SKM-1 treated with dmso at 0.1 percent for 144 hours (cell line): ENCODE measurements around the gene MANF.

Experiments used
- DNase-seq: peaks from one replicate; lab custom pipeline; 2025; ENCODE audit not compliant: unreplicated experiment; lab: John Stamatoyannopoulos, UW

The MANF gene

GRCh38 chr3:51389423-51390183 lies 4.5 kb downstream of the MANF start:
- DNase-seq, result peak; percentile 29

- no peak for DNase-seq
Measured at GRCh38 chr3:51390246-51391074, 5.4 kb downstream of the MANF start.

DNA sequence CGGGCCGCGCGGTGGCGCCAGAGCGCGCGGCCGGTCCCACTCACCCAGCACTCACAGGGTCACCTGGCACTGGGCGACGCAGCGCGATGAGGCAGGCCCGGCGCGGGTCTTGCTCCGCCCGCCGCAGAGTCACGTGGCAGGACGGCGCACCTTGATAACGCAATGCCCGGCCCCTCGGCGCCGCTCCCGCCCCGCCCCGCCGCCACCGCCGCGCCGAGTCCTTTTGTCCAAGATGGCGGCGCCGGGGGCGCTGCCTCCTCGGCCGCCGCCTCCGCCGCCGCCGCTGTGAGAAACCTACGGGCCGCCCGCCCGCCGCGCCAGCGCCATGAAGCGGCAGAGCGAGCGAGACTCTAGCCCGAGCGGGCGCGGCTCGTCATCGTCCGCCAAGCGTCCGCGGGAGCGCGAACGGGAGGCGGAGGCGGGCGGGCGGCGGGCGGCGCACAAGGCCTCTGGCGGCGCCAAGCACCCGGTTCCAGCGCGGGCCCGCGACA lies 6.0 kb downstream of the MANF start, which contains the start of gene RBM15B:
Gene RBM15B (plus strand): TSS at position 211 of the 491 bp plus-strand sequence. CDS start 115 bp downstream, at position 326.
- DNase-seq, result peak; percentile 91

DNA sequence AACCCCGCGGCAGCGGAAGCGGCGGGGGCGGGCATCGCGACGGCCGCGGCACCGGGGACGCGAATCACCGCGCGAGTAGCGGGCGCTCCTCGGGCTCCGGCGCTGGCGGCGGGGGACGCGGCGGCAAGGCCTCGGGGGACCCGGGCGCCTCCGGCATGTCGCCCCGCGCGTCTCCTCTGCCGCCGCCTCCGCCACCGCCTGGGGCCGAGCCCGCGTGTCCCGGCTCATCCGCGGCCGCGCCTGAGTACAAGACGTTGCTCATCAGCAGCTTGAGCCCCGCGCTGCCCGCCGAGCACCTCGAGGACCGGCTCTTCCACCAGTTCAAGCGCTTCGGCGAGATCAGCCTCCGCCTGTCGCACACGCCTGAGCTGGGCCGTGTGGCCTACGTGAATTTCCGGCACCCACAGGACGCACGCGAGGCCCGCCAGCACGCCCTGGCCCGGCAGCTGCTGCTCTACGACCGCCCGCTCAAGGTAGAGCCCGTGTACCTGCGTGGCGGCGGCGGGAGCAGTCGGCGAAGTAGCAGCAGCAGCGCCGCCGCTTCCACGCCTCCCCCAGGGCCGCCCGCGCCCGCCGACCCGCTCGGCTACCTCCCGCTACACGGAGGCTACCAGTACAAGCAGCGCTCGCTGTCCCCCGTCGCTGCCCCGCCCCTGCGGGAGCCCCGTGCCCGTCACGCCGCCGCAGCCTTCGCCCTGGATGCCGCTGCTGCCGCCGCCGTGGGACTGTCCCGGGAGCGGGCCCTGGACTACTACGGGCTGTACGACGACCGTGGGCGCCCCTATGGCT lies 6.7 kb downstream of the MANF start:
- DNase-seq, result no peak

DNA sequence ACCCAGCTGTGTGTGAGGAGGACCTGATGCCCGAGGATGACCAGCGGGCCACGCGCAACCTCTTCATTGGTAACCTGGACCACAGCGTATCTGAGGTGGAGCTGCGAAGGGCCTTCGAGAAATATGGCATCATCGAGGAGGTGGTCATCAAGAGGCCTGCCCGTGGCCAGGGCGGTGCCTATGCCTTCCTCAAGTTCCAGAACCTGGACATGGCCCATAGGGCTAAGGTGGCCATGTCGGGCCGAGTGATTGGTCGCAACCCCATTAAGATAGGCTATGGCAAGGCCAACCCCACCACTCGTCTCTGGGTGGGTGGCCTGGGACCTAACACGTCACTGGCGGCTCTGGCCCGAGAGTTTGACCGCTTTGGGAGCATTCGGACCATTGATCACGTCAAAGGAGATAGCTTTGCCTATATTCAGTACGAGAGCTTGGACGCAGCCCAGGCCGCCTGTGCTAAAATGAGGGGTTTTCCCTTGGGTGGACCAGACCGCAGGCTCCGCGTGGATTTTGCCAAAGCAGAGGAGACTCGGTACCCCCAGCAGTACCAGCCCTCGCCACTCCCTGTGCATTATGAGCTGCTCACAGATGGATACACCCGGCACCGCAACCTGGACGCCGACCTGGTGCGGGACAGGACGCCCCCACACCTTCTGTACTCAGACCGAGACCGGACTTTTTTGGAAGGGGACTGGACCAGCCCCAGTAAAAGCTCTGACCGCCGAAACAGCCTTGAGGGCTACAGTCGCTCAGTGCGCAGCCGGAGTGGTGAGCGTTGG lies 7.5 kb downstream of the MANF start:
- DNase-seq, result no peak

DNA sequence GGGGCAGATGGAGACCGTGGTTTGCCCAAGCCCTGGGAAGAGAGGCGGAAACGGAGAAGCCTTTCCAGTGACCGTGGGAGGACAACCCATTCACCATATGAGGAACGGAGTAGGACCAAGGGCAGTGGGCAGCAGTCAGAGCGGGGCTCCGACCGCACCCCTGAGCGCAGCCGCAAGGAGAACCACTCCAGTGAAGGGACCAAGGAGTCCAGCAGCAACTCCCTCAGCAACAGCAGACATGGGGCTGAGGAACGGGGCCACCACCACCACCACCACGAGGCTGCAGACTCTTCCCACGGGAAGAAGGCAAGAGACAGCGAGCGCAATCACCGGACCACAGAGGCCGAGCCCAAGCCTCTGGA lies 8.0 kb downstream of the MANF start:
- no peak for DNase-seq

DNA sequence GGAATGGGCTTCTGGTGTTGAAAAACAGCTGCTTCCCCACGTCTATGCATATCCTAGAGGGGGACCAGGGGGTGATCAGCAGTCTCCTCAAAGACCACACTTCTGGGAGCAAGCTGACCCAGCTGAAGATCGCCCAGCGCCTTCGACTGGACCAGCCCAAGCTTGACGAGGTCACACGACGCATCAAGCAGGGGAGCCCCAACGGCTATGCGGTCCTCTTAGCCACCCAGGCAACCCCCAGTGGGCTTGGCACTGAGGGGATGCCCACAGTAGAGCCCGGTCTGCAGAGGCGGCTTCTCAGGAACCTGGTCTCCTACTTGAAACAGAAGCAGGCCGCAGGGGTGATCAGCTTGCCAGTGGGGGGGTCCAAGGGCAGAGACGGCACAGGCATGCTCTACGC lies 8.5 kb downstream of the MANF start:
- no peak for DNase-seq

- DNase-seq, result no peak
Measured at GRCh38 chr3:51394541-51394940, 9.4 kb downstream of the MANF start.

DNA sequence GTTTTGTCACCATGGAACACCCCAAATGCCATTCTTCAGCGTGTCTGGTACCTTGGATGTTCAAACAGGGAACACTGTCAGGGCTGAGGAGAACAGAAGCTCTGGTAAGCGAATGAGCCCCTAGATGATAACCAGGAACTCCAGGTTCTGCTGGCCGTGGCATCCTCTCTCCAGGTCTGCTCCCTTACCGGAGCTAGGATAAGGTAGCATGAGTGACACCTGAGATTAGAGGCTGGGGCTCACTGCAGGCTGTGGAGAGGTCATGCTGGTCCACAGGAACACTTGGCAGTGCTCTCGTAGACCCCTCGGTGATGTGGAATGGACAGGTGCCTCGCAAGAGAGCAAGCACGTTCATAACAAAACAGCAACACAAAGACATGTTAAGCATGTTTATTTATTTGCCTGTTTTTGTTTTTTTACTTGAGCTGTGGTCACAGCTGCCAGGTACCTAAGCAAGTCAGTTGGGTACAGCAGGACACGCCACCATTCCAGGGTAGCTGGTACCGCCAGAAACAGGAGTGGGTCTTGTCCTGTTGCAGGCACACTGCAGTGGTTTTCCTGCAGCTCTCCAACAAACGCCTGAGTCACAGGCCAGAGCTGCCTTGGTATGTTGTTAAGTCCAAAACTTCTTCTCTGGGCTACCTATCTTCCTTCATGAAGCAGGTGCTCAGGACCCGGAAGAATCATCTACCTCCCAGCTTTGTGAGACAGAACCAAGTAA lies 10.6 kb downstream of the MANF start:
- DNase-seq, result no peak

- DNase-seq, result no peak
Measured at GRCh38 chr3:51396401-51396800, 11.3 kb downstream of the MANF start.

- no peak for DNase-seq
Measured at GRCh38 chr3:51397392-51397791, 12.3 kb downstream of the MANF start.

- DNase-seq, result no peak
Measured at GRCh38 chr3:51398595-51399310, 13.7 kb downstream of the MANF start.

- DNase-seq, result no peak
Measured at GRCh38 chr3:51400166-51400565, 15.1 kb downstream of the MANF start.

- DNase-seq, result peak; percentile 35
Measured at GRCh38 chr3:51401735-51402134, 16.6 kb downstream of the MANF start.

- no peak for DNase-seq
Measured at GRCh38 chr3:51403675-51404074, 18.6 kb downstream of the MANF start.

DNA sequence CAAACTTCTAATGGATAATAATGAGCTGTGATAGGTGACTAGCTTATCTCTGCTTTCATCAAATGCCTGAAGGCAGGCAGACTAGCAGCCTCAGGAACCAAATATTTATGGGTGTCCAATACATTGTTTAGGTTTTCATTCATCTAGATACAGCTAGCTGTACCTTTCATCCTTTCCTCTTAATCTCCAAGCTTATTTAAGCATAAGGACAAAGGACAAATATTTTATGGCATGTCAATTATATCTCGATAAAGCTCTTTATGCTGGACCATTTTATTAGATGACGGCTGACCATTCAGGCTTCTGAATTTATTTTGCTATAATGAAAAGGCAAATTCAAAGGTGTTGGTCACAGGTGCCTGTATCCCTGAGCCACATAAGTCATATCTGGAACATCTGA lies 22.9 kb downstream of the MANF start:
- DNase-seq, result no peak

- no peak for DNase-seq
Measured at GRCh38 chr3:51408813-51409212, 23.7 kb downstream of the MANF start.

DNA sequence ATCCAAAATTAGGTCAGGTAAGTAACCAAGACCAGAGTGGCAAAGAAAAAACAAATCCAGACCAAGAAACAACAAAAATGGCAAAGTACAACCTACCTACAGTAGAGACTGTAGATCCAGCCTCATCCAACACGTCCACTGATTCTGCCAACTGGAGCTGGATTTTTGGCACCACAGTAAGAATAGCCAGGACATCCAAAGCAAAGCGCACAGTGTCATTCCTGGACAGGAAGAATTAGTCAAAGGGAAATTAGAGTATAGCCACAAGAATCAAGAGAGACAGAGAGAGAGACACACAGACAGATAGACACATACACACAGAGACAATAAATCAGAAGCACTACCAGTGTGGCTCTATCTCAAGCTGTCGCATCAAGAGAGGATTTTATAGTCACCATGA lies 37.1 kb downstream of the MANF start:
- no peak for DNase-seq

DNA sequence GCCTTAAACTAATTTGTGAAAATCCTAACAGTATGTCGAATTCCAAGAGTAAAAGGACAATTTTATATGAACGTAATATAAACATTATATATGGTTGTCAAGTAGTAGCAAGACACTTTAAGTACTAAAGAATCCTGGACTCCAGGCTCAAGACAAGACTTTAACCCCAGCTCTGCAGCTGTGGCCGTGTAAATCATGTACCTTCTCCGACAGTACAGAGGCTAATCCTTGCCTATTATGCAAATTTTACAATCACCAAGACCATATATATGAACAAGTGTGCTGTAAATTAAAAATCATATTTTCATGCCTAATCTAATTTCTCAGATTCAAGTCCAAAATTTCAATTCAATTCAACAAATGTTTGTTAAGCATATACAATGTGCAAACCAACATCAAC lies 41.8 kb downstream of the MANF start:
- DNase-seq, result no peak
